Activated naive CD8-positive, alpha-beta T cell treated with anti-CD3 and anti-CD28 coated beads, Interleukin-2, amount 10 ng/mL, durations not matched to agents 7 days and 5 days (primary cell): ENCODE results near the gene FBXL13. TPM values are rescaled to one million over a fixed set of nuclear protein-coding genes. Genes with fewer than 3 reads are reported as not detected.
"Not testable (repeated sequence)": the region's sequence is repeated elsewhere in the genome, so short reads cannot be mapped to it uniquely, and the experiment has no call there.

ENCODE experiments used
- ATAC-seq: fragments of 150-1000 bp; cut with Tn5 transposase; one replicate; pipeline ENCODE4 v1.10.0; 2021; ENCODE audit warnings: low read depth, moderate library complexity
- POLR2A ChIA-PET: fragments of 350-600 bp; sonication (Branson Sonifier 250); formaldehyde crosslinking; loops from one replicate; lab custom pipeline; 2021; ENCODE audit warnings: antibody characterized with exemption; lab: Charles Lee
- DNase-seq: peaks from one replicate; pipeline ENCODE4 v3.0.0; 2021
- H3K27ac Mint-ChIP-seq: one replicate; pipeline ENCODE4 v1.8.0; 2022; ENCODE audit warnings: mild to moderate bottlenecking, mixed read lengths
- H3K27me3 Mint-ChIP-seq: one replicate; pipeline ENCODE4 v1.8.0; 2022; ENCODE audit warnings: mild to moderate bottlenecking, moderate library complexity, mixed read lengths
- H3K36me3 Mint-ChIP-seq: one replicate; pipeline ENCODE4 v1.8.0; 2021; ENCODE audit warnings: mild to moderate bottlenecking, mixed read lengths
- H3K4me1 Mint-ChIP-seq: one replicate; pipeline ENCODE4 v1.8.0; 2021; ENCODE audit warnings: mixed read lengths
- H3K4me3 Mint-ChIP-seq: one replicate; pipeline ENCODE4 v1.8.0; 2022; ENCODE audit warnings: mild to moderate bottlenecking, moderate library complexity, mixed read lengths
- H3K9me3 Mint-ChIP-seq: one replicate; pipeline ENCODE4 v1.8.0; 2021; ENCODE audit warnings: mixed read lengths
- total RNA-seq, 2 experiments: library from RNA; stranded (reverse); gene quantifications; one replicate each; pipeline ENCODE4 v1.2.3, GENCODE V29; 2021

FBXL13 gene
- total RNA-seq, 2 experiments from 2014 or later, result 0.65 to 1.4 TPM

GRCh38 chr7:102795987-102796595, 278.5 kb downstream of the FBXL13 start:
- H3K27me3 Mint-ChIP-seq, H3K27ac Mint-ChIP-seq, H3K4me1 Mint-ChIP-seq, POLR2A ChIA-PET, H3K36me3 Mint-ChIP-seq, DNase-seq, H3K9me3 Mint-ChIP-seq, ATAC-seq, H3K4me3 Mint-ChIP-seq: not testable (repeated sequence)

DNA sequence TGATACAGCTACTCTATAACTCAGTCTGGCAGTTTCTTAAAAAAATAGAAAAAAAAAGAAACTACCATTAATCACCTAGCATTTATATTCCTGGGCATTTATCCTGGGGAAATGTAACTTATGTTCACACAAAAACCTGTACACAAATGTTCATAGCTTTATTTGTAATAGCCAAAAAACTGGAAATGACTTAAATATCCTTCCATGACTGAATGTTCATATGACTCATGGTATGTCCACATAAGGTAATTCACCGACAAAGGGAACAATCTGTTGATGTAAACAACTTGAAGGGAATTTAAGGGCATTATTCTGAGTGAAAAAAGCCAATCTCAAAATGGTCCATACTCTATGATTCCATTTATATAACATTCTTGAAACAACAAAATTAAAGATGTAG, 280.0 kb downstream of the FBXL13 start:
- H3K4me3 Mint-ChIP-seq, H3K27ac Mint-ChIP-seq, DNase-seq, H3K27me3 Mint-ChIP-seq, POLR2A ChIA-PET, H3K9me3 Mint-ChIP-seq, H3K4me1 Mint-ChIP-seq, ATAC-seq: not testable (repeated sequence)
- peaks cover 11% of the 10 kb centered on the region for H3K36me3 Mint-ChIP-seq

- ATAC-seq, H3K4me1 Mint-ChIP-seq, H3K9me3 Mint-ChIP-seq, H3K36me3 Mint-ChIP-seq, DNase-seq, POLR2A ChIA-PET, H3K4me3 Mint-ChIP-seq, H3K27me3 Mint-ChIP-seq, H3K27ac Mint-ChIP-seq: not testable (repeated sequence)
These were observed 282.8 kb downstream of the FBXL13 start for GRCh38 chr7:102791831-102792230.

DNA sequence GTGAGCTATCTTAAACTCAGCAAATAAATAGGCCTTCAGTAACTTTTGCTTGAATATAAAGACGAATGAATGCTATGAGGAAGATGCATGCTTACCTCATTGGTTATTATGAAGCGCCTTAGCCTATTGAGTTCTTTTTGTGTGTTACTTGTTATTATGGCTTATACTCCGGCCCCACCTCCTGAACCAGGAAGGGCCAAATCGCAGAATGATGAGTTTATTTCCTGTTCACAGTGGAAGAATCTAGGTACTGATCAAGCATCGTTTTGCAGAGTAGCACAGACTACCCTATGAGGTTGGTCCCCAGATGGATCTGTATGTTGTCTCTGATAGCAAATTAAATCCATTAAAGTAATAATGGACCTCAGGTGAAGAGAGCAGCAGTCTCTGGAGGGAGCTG, 283.2 kb downstream of the FBXL13 start:
- POLR2A ChIA-PET, H3K4me1 Mint-ChIP-seq, H3K4me3 Mint-ChIP-seq, H3K36me3 Mint-ChIP-seq, H3K27me3 Mint-ChIP-seq, ATAC-seq, H3K9me3 Mint-ChIP-seq, H3K27ac Mint-ChIP-seq, DNase-seq: not testable (repeated sequence)

- ATAC-seq, POLR2A ChIA-PET, H3K4me1 Mint-ChIP-seq, H3K36me3 Mint-ChIP-seq, DNase-seq, H3K9me3 Mint-ChIP-seq, H3K27me3 Mint-ChIP-seq, H3K27ac Mint-ChIP-seq, H3K4me3 Mint-ChIP-seq: not testable (repeated sequence)
These were observed 284.1 kb downstream of the FBXL13 start for GRCh38 chr7:102790364-102791100.

GRCh38 chr7:102788770-102789169, 285.8 kb downstream of the FBXL13 start:
- H3K4me3 Mint-ChIP-seq, H3K4me1 Mint-ChIP-seq, H3K27me3 Mint-ChIP-seq, DNase-seq, ATAC-seq, H3K36me3 Mint-ChIP-seq, H3K9me3 Mint-ChIP-seq, POLR2A ChIA-PET, H3K27ac Mint-ChIP-seq: not testable (repeated sequence)

DNA sequence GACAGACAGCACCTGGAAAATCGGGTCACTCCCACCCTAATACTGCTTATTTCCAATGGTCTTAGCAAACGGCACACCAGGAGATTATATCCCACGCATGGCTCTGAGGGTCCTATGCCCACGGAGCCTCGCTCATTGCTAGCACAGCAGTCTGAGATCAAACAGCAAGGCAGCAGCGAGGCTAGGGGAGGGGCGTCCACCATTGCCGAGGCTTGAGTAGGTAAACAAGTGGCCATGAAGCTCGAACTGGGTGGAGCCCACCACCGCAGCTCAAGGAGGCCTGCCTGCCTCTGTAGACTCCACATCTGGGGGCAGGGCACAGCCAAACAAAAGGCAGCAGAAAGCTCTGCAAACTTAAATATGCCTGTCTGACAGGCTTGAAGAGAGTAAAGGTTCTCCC, 293.7 kb downstream of the FBXL13 start:
- H3K4me3 Mint-ChIP-seq, H3K27ac Mint-ChIP-seq, POLR2A ChIA-PET, H3K27me3 Mint-ChIP-seq, DNase-seq, H3K9me3 Mint-ChIP-seq, H3K4me1 Mint-ChIP-seq, ATAC-seq: not testable (repeated sequence)
- H3K36me3 Mint-ChIP-seq, result peaks cover 17% of the 10 kb centered on the region

- ATAC-seq, DNase-seq, POLR2A ChIA-PET, H3K4me1 Mint-ChIP-seq, H3K27me3 Mint-ChIP-seq, H3K27ac Mint-ChIP-seq, H3K9me3 Mint-ChIP-seq, H3K4me3 Mint-ChIP-seq: not testable (repeated sequence)
- peaks cover 18% of the 10 kb centered on the region for H3K36me3 Mint-ChIP-seq
These were observed 295.9 kb downstream of the FBXL13 start for GRCh38 chr7:102778663-102779062.

DNA sequence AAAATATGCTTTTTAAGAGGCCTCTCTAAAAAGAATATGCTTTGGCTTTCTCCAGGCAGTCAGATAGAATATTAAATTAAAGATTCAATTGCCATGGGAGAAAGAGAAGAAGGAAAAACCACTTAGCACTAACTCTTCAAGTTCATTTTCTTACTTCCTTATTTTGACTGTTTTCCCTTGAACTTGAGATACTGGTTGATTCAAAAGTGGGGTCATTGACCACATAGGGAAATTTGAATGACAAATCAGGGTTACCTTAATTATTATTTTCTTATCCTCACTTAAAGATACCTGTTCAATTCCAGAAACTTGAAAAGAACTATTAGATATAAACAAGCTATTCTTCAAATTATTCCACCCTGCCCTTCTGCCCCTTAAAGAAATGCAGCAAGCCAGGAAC, 298.4 kb downstream of the FBXL13 start:
- H3K27me3 Mint-ChIP-seq, H3K4me1 Mint-ChIP-seq, H3K9me3 Mint-ChIP-seq, DNase-seq, POLR2A ChIA-PET, H3K4me3 Mint-ChIP-seq, H3K27ac Mint-ChIP-seq, ATAC-seq: not testable (repeated sequence)
- H3K36me3 Mint-ChIP-seq, result peaks cover 18% of the 10 kb centered on the region

DNA sequence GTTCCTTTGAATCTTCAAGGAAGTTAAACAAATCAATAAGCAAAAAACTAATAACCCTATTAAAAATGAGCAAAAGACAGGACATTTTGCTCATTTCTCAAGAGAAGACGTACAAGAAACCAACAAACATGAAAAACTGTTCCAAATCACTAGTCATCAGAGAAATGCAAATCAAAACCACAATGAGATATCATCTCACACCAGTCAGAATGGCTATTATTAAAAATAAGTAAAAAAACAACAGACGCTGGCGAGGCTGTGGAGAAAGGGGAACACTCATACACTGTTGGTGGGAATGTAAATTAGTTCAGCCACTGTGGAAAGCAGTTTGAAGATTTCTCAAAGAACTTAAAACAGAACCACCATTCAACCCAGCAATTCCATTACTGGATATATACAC, 304.1 kb downstream of the FBXL13 start:
- H3K27me3 Mint-ChIP-seq, POLR2A ChIA-PET, H3K4me3 Mint-ChIP-seq, H3K9me3 Mint-ChIP-seq, ATAC-seq, H3K27ac Mint-ChIP-seq, H3K36me3 Mint-ChIP-seq, DNase-seq, H3K4me1 Mint-ChIP-seq: not testable (repeated sequence)

DNA sequence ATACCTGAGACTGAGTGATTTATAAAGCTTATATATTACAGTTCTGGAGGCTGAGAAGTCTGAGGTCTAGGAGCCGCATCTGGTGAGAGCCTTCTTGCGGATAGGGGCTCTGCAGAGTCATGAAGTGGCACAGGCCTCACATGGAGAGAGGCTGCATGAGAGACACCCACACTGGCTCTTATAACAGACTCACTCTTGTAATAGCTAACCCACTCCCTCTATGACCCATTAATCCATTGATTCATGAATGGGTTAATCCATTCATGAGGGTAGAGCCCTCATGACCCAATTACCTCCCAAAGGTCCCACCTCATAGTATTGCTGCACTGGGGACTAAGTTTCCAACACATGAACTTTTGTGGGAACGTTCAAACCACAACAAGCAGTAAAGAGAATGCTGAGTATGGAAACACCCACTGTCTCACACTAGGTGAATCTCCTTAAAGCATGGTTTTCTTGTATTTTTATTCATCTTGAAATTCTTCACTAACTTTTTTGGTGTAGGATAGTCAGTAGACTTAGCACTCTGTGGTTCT, 304.9 kb downstream of the FBXL13 start:
- POLR2A ChIA-PET, DNase-seq, H3K36me3 Mint-ChIP-seq, H3K27ac Mint-ChIP-seq, ATAC-seq, H3K9me3 Mint-ChIP-seq, H3K4me1 Mint-ChIP-seq, H3K4me3 Mint-ChIP-seq, H3K27me3 Mint-ChIP-seq: not testable (repeated sequence)

DNA sequence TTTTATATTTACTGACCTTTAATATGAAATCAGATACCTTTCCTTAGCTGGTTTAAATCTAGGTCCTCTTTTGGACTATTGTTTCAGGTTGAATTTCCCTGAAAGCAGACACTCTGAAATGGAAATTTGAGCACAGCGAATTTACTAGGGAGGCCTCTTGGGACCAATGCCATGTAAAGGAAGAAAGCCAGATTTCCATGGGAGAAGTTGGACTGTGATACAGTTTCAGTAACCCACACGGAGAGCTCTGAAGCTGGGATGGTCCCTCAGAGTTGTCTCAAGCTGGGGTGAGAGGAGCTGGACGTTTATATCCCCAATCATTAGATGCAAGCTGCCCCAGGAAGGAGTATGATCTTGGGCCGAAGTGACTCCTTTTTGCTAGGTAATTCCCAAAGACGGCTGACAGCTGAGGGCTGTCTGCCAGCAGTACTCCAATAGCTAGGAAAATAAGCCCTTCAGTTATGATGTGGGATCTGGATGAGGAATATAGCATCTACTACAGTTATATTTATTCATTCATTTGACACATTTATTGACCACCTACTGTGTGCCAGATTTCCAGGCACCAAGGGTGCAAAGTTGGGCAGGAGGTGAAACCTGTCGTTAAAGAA, 311.2 kb downstream of the FBXL13 start:
- DNase-seq, H3K27ac Mint-ChIP-seq, H3K4me1 Mint-ChIP-seq, H3K9me3 Mint-ChIP-seq, ATAC-seq, POLR2A ChIA-PET, H3K36me3 Mint-ChIP-seq, H3K4me3 Mint-ChIP-seq, H3K27me3 Mint-ChIP-seq: not testable (repeated sequence)
